LNCaP clone FGC (cell line): ENCODE measurements around the gene CCSAP.

Source experiments
- DNase-seq: peaks from one replicate; pipeline ENCODE4 v3.0.0-alpha.2; 2011; ENCODE audit warnings: low read depth
- H3K4me3 ChIP-seq: 2 replicates; pipeline ENCODE4 v1.5.1; 2011; ENCODE audit warnings: mild to moderate bottlenecking, low read depth, low read length, control low read depth
- CTCF ChIP-seq: IDR thresholded peaks from 2 replicates; pipeline ENCODE4 v1.5.1; 2012; ENCODE audit warnings: mild to moderate bottlenecking; ENCODE audit not compliant: control insufficient read depth, insufficient read depth; ENCODE audit errors: extremely low read depth

The CCSAP gene

DNA sequence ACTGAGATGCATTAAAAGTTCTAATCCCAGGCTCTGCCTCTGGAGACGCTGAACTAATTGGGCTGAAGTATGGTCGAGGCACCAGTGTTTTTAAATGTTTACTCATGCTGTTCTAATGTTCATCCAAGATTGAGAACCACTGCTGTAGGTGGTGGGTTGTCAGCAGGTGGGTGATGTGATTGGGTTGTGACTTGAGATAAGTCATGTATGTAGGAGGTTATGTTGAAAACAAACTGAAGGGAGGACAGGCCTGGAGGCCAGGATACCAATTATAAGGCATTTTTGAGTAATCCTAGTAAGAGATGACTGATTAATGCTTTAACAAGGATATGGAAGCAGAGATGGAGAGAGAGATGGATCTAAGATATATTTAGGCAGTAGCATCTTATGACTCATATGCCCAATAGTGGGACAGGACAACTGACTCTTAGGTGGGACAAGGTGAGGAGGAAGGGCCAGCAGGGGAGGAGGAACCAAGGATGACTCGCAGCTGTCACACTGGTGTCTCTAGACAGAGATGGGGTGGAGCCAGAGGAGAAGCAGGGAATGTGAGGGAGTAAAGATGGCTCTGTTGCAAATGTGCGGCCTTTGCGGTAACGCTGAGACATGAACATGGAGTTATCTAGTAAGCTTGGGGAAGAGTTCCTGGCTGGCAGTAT is 42.6 kb downstream of the CCSAP start:
- no peak for TF ChIP-seq CTCF
- no peak for DNase-seq
- H3K4me3 ChIP-seq: no peak overlapping the region

DNA sequence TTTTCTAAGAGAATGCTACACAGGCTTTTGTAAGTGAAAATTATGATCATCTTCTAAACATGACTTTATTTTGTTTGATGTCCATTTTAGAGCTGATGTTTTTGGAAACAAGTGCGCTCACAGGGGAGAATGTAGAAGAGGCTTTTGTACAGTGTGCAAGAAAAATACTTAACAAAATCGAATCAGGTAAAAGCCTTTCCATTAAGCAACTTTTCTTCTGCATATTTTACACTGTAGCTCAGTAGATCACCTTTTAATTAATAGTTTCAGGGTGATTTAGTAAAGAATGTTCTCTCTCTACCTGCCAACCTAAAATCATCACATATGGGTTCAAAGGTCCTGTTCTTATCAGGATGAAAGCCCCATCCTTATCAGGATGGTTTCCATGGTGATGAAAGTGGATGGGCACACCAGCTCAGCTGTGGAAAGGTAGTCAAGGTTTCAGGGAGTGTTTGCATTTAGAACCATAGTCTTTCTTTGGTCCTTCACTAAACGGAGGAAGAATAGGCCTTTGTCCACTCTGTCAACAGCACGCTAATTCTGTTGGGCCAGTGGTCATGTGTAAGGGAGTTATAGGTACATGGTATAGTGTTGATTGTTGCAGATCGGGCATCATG is 43.9 kb downstream of the CCSAP start:
- no peak for TF ChIP-seq CTCF
- no peak overlapping the region for H3K4me3 ChIP-seq
- no peak for DNase-seq

- no peak overlapping the region for H3K4me3 ChIP-seq
- TF ChIP-seq CTCF: no peak
- no peak for DNase-seq
Measured at GRCh38 chr1:229298420-229298819, 44.4 kb downstream of the CCSAP start.

DNA sequence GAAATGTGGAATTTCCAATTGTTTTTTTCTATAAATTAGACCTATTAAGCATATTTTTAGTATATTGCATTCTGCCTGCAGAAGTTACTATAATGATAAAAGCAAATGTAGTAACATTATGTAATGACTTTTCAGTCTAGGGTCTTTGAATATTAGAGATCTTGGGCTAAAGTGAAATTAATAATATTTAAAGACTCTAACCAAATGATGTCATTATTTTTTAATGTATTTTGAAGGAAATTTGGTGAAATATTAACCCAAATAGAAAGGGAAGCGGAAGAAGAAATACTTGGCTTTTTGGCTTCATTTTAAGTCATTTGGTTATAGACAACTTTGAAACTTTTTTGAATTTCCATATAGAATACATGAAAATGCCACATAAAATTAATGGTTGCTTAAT is 45.1 kb downstream of the CCSAP start:
- H3K4me3 ChIP-seq: no peak overlapping the region
- no peak for TF ChIP-seq CTCF
- DNase-seq: no peak

DNA sequence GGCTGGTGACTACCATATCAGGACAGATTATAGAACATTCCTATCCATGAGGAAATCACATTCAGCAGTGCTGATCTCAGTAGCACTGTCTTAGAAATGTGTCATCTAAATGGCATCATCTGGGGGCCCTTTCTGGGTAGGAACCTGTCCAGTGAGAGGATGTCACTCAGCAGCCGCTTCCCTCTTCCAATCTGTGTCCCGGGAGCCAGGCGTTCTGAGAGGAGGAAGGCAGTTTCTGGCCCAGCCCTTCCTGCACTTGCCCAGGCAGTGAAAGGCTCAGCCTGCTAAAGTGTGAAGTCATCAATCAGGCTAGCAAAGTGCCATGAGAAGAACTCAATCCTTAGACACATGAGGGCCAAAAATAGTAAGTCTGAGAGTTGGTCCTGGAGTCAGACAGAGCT is 46.3 kb downstream of the CCSAP start:
- TF ChIP-seq CTCF: no peak
- DNase-seq: no peak
- no peak overlapping the region for H3K4me3 ChIP-seq

DNA sequence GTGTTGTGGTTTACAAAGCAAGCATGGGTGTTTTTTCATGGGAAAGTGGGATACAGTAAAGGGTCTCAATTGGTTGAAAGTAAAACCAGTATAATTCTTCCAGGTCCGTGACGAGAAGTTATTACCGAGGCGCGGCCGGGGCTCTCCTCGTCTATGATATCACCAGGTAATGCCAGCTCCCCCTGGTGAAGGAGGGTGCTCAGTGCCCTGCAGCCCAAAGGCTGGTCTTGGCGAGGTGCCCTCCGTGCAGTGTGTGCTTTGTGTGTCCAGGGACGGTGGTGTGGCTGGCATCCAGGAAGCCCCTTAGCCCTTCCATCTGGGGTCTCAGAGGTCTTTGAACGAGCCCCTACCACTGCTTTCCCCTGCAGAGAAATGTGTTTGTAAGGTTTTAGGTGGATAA is 47.1 kb downstream of the CCSAP start:
- no peak for DNase-seq
- no peak for TF ChIP-seq CTCF
- no peak overlapping the region for H3K4me3 ChIP-seq
